PFSK-1 (cell line): ENCODE results near the gene GFPT1.

Experiments used
- POLR2AphosphoS5 ChIP-seq: IDR thresholded peaks from 2 replicates; pipeline ENCODE4 v1.6.1; 2012; ENCODE audit warnings: low read depth, mild to moderate bottlenecking, control low read depth, low read length, moderate library complexity
- REST ChIP-seq, 2 experiments: IDR thresholded peaks; 2 replicates each; pipeline versions ENCODE4 v1.6.1 to v1.8.0; 2011 to 2012; ENCODE audit warnings: low read depth in 2 of 2, low read length in 2 of 2, control low read depth in 1 of 2, inconsistent platforms in 1 of 2, mild to moderate bottlenecking in 1 of 2, moderate library complexity in 1 of 2; ENCODE audit not compliant: insufficient read depth in 1 of 2

- no peak for TF ChIP-seq POLR2AphosphoS5
- TF ChIP-seq REST (IDR thresholded peaks at IDR 0.05; ENCODE audit: insufficient read depth in 1 of 2, low read depth in 2 of 2, low read length in 2 of 2), result no peak
These were observed 106.1 kb downstream of the GFPT1 start for GRCh38 chr2:69280796-69281412.
